Suprapubic skin (tissue), 4 donors: Measurements from ENCODE around the gene RBKS.

Experiments used
- EP300 ChIP-seq: sonication (generic); formaldehyde crosslinking; IDR thresholded peaks from one replicate; pipeline ENCODE4 v1.6.1; 2017; ENCODE audit warnings: antibody characterized with exemption
- POLR2A ChIP-seq, 2 donors: fragments of 450-650 bp; IDR thresholded peaks; one replicate each; pipeline ENCODE4 v1.6.1; 2017; ENCODE audit warnings: antibody characterized with exemption in 2 of 2, mild to moderate bottlenecking in 2 of 2, moderate library complexity in 2 of 2
- POLR2AphosphoS5 ChIP-seq, 3 donors: sonication (generic); formaldehyde crosslinking; IDR thresholded peaks; one replicate each; pipeline ENCODE4 v1.6.1; 2017; ENCODE audit warnings: antibody characterized with exemption in 3 of 3
- TF ChIP-seq, protein P1 (sequence below), 2 donors: fragments of 200-600 bp in 1 of 2; fragments of 450-650 bp in 1 of 2; sonication (generic) in 1 of 2; IDR thresholded peaks; one replicate each; pipeline ENCODE4 v1.5.1; 2016 to 2019; ENCODE audit warnings: antibody characterized with exemption in 2 of 2, mild to moderate bottlenecking in 1 of 2, moderate library complexity in 1 of 2

DNA sequence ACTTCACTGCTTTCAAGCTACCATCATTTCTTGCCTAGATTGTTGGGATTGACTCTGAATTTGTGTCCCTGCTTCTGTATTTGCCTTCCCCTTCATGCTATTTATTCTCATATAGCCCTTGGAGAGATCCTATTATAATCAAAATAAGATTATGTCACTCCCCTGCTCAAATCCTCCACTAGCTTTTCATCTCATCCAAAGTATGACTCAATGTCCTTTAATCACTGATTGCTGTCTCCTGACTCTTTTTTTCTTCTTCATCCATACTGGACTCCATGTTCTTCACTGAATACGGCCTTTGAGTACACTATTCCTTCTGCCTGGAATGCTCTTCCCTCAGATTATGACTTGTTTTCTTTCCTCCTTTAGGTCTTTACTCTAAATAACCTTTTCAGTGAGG, 5.0 kb downstream of the RBKS start:
- TF ChIP-seq POLR2A (IDR thresholded peaks at IDR 0.05) (no peak), EP300 (no peak), POLR2AphosphoS5 (IDR thresholded peaks at IDR 0.05) (no peak)
- TF ChIP-seq, protein P1, sequence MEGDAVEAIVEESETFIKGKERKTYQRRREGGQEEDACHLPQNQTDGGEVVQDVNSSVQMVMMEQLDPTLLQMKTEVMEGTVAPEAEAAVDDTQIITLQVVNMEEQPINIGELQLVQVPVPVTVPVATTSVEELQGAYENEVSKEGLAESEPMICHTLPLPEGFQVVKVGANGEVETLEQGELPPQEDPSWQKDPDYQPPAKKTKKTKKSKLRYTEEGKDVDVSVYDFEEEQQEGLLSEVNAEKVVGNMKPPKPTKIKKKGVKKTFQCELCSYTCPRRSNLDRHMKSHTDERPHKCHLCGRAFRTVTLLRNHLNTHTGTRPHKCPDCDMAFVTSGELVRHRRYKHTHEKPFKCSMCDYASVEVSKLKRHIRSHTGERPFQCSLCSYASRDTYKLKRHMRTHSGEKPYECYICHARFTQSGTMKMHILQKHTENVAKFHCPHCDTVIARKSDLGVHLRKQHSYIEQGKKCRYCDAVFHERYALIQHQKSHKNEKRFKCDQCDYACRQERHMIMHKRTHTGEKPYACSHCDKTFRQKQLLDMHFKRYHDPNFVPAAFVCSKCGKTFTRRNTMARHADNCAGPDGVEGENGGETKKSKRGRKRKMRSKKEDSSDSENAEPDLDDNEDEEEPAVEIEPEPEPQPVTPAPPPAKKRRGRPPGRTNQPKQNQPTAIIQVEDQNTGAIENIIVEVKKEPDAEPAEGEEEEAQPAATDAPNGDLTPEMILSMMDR (IDR thresholded peaks at IDR 0.05), result no peak
